ENCODE measurements around the gene BRWD1. TPM values are rescaled to one million over a fixed set of nuclear protein-coding genes. Genes with fewer than 3 reads are reported as not detected.
A peak's percentile ranks its signal among the peaks of the same experiment; 100 is the strongest.

BRWD1 gene
- total RNA-seq = 100 to 1,000 TPM in 1 of 5 experiments, 10 to 100 TPM in 4; 41.1 to 108 (median 83.9) TPM
- polyA plus RNA-seq = 10 to 100 TPM; 27.4 to 46.3 TPM
- total RNA-seq = 282 reads per million, percentile 96 among the genes with 10 or more reads in this experiment

DNA sequence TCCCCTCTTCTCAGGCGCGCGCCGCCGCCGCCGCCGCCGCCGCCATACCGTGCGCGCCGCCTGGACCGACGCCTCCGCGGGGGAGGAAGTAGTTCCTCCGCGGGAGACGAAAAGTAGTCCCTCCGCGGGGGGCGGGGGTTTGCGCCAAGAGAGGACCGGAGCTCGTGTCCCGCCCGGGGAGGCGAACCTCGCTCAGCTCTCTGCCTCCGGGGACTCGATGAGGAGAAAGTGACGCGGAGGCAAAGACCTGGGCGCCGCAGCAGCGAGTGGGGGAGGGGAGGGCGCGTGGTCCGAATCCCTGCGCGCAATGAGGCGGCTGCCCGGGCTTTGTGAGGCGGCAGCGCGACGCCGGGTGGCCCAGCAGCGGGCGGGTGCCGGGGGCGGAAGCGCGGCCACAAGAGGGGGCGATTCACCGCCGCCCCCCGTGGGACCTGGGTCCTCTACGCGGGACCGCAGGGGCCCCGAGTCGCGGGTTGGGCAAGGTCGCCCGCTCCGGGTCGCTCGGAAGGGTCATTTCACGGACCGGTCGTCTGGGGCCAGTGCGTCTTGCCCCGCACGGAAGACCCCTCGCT lies at the start of gene BRWD1:
Gene BRWD1 (minus strand): TSS at position 62 of the 572 bp plus-strand sequence. CDS start 141 bp downstream, outside the sequence.
- Mint-ChIP-seq H3K27me3 (no peaks in the 10 kb centered on the region), H3K36me3 (peaks cover 0 to 16% (median 6%) of the 10 kb centered on the region in 5 donors), H3K9me3 (peaks cover 0 to 9% (median 0%) of the 10 kb centered on the region in 11 donors), H3K4me1 (peaks cover 28 to 51% (median 45%) of the 10 kb centered on the region in 7 donors), H3K4me3 (peak within 1 kb of the TSS; percentile 91 to 97 (median 94)), H3K27ac (peak within 1 kb of the TSS; percentile 89 to 98 (median 94))
- intact Hi-C loops (cut with micrococcal nuclease) = loop anchor here (1.0 to 10.0 kb wide), 7 partner anchors 51 to 1751 kb away; partner anchors contain the start of gene LCA5L (in 1 of the 2)
- Histone ChIP-seq H3K36me3 (ENCODE audit: control insufficient read depth in 2 of 3, insufficient read depth in 3 of 3, low read length in 3 of 3) (peaks cover 0 to 14% (median 0%) of the 10 kb centered on the region in 3 experiments), H3K9me3 (ENCODE audit: control insufficient read depth in 2 of 3, low read length in 3 of 3) (no peaks in the 10 kb centered on the region), H3K27me3 (ENCODE audit: control insufficient read depth in 2 of 2, insufficient read depth in 2 of 2, low read length in 2 of 2) (no peaks in the 10 kb centered on the region), H3K4me1 (ENCODE audit: control insufficient read depth in 2 of 2, insufficient read depth in 2 of 2, low read length in 2 of 2) (peaks cover 11% of the 10 kb centered on the region in 2 donors), H3K27ac (ENCODE audit: low read depth, low read length) (peak within 1 kb of the TSS; percentile 92), H3K4me3 (ENCODE audit: low read length) (peak within 1 kb of the TSS; percentile 88)
- CTCF ChIA-PET = interaction anchor here (0.6 to 1.3 kb wide), 4 partner anchors 34 to 541 kb away, joined by 3 to 6 read pairs (median 3); no protein-coding TSS in a partner anchor
- POLR2A ChIA-PET = interaction anchor here (0.6 to 8.8 kb wide), 13 partner anchors 9 to 145 kb away, joined by 3 to 139 read pairs (median 5); partner anchors contain the start of genes HMGN1 and PSMG1
- ATAC-seq (peak; percentile 71), DNase-seq (peak; percentile 73 to 90 (median 84))

DNA sequence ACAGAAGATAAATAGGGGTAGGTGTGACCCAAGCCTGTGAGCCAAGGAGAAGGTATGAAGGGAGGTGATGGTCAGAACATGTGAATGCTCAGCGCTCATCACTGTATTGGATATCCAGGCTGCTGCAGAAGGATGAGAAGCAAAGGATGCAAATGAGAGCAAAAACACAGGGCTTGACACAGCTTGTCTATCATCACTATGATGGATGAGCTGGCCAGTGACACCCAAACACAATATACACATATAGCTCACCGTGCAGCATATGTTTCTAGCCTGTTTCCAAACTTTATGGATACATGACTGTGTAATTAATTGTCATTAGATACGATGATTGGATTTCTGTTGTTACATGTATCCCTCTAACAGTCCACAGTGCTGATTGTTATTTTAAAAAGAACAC lies 49.3 kb upstream of the BRWD1 start:
- H3K9me3 Mint-ChIP-seq = no peaks in the 10 kb centered on the region
- peaks cover 0 to 7% (median 0%) of the 10 kb centered on the region in 7 donors for H3K4me1 Mint-ChIP-seq
- Histone ChIP-seq H3K4me1 (ENCODE audit: control insufficient read depth in 2 of 2, insufficient read depth in 2 of 2, low read length in 2 of 2) (no peaks in the 10 kb centered on the region), H3K27me3 (ENCODE audit: control insufficient read depth in 2 of 2, insufficient read depth in 2 of 2, low read length in 2 of 2) (no peaks in the 10 kb centered on the region), H3K27ac (ENCODE audit: low read depth, low read length) (no peak overlapping the region), H3K4me3 (ENCODE audit: low read length) (no peak overlapping the region), H3K9me3 (ENCODE audit: control insufficient read depth in 2 of 3, low read length in 3 of 3) (no peaks in the 10 kb centered on the region), H3K36me3 (ENCODE audit: control insufficient read depth in 2 of 3, insufficient read depth in 3 of 3, low read length in 3 of 3) (no peaks in the 10 kb centered on the region)
- intact Hi-C loops (cut with micrococcal nuclease) = no loop called here
- ATAC-seq (no peak), DNase-seq (no peak)
- no peak overlapping the region for H3K27ac Mint-ChIP-seq
- H3K36me3 Mint-ChIP-seq = peaks cover 0 to 6% (median 0%) of the 10 kb centered on the region in 5 donors
- no peak overlapping the region for H3K4me3 Mint-ChIP-seq
- ChIA-PET POLR2A (interaction anchor here (1.9 kb wide), 1 partner anchor 13 kb away, joined by 6 read pairs; no protein-coding TSS in a partner anchor), CTCF (no interaction called here)
- H3K27me3 Mint-ChIP-seq = peaks cover 0 to 14% (median 12%) of the 10 kb centered on the region in 5 donors

DNA sequence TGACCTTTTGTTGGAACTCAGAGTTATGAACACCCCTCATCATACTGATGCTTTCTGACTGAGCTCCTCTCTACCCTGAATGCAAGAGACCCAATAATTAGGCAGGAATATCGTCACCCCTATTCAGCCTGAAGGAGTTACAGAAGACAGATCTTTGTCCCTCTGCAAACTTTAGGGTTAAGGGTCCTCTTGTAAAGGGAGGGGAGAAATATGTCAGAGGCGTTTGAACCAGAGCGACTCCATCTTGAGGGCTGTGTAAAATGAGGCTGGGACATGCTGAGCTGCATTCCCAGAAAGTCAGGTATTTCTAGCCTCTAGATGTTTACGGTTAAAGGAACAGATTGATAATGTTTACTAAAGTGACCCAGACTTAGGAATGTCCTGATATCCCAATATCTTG lies 46.0 kb upstream of the BRWD1 start:
- DNase-seq (no peak), ATAC-seq (no peak)
- ChIA-PET CTCF (no interaction called here), POLR2A (interaction anchor here (0.6 to 1.0 kb wide), 2 partner anchors 10 to 27 kb away, joined by 3 to 4 read pairs; no protein-coding TSS in a partner anchor)
- Histone ChIP-seq H3K9me3 (ENCODE audit: control insufficient read depth in 2 of 3, low read length in 3 of 3) (no peaks in the 10 kb centered on the region), H3K4me3 (ENCODE audit: low read length) (no peak overlapping the region), H3K27ac (ENCODE audit: low read depth, low read length) (no peak overlapping the region), H3K36me3 (ENCODE audit: control insufficient read depth in 2 of 3, insufficient read depth in 3 of 3, low read length in 3 of 3) (no peaks in the 10 kb centered on the region), H3K27me3 (ENCODE audit: control insufficient read depth in 2 of 2, insufficient read depth in 2 of 2, low read length in 2 of 2) (no peaks in the 10 kb centered on the region), H3K4me1 (ENCODE audit: control insufficient read depth in 2 of 2, insufficient read depth in 2 of 2, low read length in 2 of 2) (no peaks in the 10 kb centered on the region)
- Mint-ChIP-seq H3K9me3 (no peaks in the 10 kb centered on the region), H3K27ac (no peak overlapping the region), H3K36me3 (no peaks in the 10 kb centered on the region), H3K4me1 (peaks cover 0 to 7% (median 0%) of the 10 kb centered on the region in 7 donors), H3K4me3 (no peak overlapping the region), H3K27me3 (peaks cover 0 to 30% (median 8%) of the 10 kb centered on the region in 5 donors)
- intact Hi-C loops (cut with micrococcal nuclease) = no loop called here

DNA sequence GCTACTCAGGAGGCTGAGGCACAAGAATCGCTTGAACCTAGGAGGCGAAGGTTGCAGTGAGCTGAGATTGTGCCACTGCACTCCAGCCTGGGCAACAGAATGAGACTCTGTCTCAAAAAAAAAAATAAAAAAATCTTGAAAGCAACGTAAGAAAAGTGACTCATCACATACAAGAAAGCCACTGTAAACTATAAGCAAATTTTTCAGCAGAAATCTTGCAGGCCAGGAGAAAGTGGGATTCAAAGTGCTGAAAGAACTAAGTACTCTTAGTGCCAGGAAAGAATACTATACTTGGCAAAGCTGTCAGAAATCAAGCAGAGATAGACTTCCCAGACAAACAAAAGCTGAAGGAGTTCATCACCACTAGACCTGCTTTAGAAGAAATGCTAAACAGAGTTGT lies 39.9 kb upstream of the BRWD1 start:
- Histone ChIP-seq H3K27ac (ENCODE audit: low read depth, low read length) (no peak overlapping the region), H3K36me3 (ENCODE audit: control insufficient read depth in 2 of 3, insufficient read depth in 3 of 3, low read length in 3 of 3) (no peaks in the 10 kb centered on the region), H3K4me1 (ENCODE audit: control insufficient read depth in 2 of 2, insufficient read depth in 2 of 2, low read length in 2 of 2) (peaks cover 7 to 8% of the 10 kb centered on the region in 2 donors), H3K4me3 (ENCODE audit: low read length) (no peak overlapping the region), H3K9me3 (ENCODE audit: control insufficient read depth in 2 of 3, low read length in 3 of 3) (no peaks in the 10 kb centered on the region), H3K27me3 (ENCODE audit: control insufficient read depth in 2 of 2, insufficient read depth in 2 of 2, low read length in 2 of 2) (no peaks in the 10 kb centered on the region)
- no peak overlapping the region for H3K4me3 Mint-ChIP-seq
- ChIA-PET POLR2A (no interaction called here), CTCF (no interaction called here)
- intact Hi-C loops (cut with micrococcal nuclease) = no loop called here
- ATAC-seq (no peak), DNase-seq (no peak)
- H3K27ac Mint-ChIP-seq = no peak overlapping the region
- H3K36me3 Mint-ChIP-seq = no peaks in the 10 kb centered on the region
- H3K4me1 Mint-ChIP-seq = peaks cover 4 to 16% (median 9%) of the 10 kb centered on the region in 7 donors
- H3K9me3 Mint-ChIP-seq = peaks cover 0 to 2% (median 0%) of the 10 kb centered on the region in 11 donors
- peaks cover 0 to 35% (median 0%) of the 10 kb centered on the region in 5 donors for H3K27me3 Mint-ChIP-seq

DNA sequence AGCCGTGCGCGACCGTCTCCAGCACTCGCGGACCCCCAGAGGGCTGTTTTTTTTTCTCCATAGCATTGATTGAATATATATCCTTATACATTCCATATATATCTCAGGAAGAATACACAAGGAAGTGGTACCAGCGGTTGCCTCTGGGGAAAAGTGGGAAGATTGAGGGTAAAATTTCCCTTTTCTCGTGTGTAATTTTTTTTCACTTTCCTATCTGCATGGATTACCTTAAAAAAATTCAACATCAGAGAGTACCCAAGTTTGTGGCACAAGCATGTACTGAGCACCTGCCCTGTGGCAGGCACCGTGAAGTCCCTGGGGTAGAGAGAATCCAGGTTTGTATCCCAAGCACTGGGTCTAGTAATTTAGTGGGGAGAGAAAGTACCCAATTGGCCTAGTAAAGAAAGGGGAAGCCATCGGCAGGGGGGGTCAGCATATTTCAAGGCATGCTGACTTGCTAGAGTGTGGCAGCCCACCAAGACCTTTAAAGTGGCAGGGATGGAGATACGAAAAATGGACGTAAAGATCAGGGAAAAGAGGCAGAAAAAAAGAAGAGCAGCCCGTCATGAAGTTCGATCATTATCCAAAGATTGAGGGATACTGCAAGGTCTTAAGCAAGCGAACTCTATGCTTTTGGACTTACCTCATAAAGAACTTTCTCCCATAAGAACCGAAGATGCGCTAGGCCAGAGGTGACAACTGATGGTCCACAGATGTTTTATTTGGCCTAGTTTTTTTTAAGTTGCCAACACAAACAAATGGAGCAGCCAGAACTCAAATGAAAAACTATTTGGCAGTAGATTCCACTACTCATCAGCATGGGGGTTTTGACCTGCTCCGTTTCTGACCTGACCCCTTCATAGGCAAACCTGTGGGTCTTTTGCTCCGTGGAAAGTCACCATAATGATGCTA lies 36.9 kb upstream of the BRWD1 start:
- Histone ChIP-seq H3K4me3 (ENCODE audit: low read length) (peak overlapping the region; percentile 79), H3K9me3 (ENCODE audit: control insufficient read depth in 2 of 3, low read length in 3 of 3) (no peaks in the 10 kb centered on the region), H3K27me3 (ENCODE audit: control insufficient read depth in 2 of 2, insufficient read depth in 2 of 2, low read length in 2 of 2) (no peaks in the 10 kb centered on the region), H3K4me1 (ENCODE audit: control insufficient read depth in 2 of 2, insufficient read depth in 2 of 2, low read length in 2 of 2) (peaks cover 20 to 24% of the 10 kb centered on the region in 2 donors), H3K27ac (ENCODE audit: low read depth, low read length) (peak overlapping the region; percentile 87), H3K36me3 (ENCODE audit: control insufficient read depth in 2 of 3, insufficient read depth in 3 of 3, low read length in 3 of 3) (peaks cover under 1 to 7% (median 4%) of the 10 kb centered on the region in 3 experiments)
- ChIA-PET POLR2A (interaction anchor here (1.0 to 7.6 kb wide), 8 partner anchors 9 to 50 kb away, joined by 3 to 139 read pairs (median 8); partner anchors contain the start of gene BRWD1), CTCF (interaction anchor here (0.6 to 0.7 kb wide), 3 partner anchors 13 to 1798 kb away, joined by 3 to 6 read pairs (median 4); no protein-coding TSS in a partner anchor)
- no peak for DNase-seq
- H3K36me3 Mint-ChIP-seq = peaks cover under 1 to 18% (median 16%) of the 10 kb centered on the region in 5 donors
- peaks cover 25 to 40% (median 31%) of the 10 kb centered on the region in 7 donors for H3K4me1 Mint-ChIP-seq
- intact Hi-C loops (cut with micrococcal nuclease) = no loop called here
- H3K27me3 Mint-ChIP-seq = peaks cover 0 to 25% (median 0%) of the 10 kb centered on the region in 5 donors
- peaks cover 0 to 3% (median 0%) of the 10 kb centered on the region in 11 donors for H3K9me3 Mint-ChIP-seq
- peak overlapping the region; percentile 94 to 100 (median 99) for H3K27ac Mint-ChIP-seq
- peak overlapping the region; percentile 88 to 99 (median 96) for H3K4me3 Mint-ChIP-seq
- no peak for ATAC-seq
